ENCODE data around the gene PRR36. TPM values are rescaled to one million over a fixed set of nuclear protein-coding genes. Genes with fewer than 3 reads are reported as not detected.

The PRR36 gene
- total RNA-seq, 8 experiments from 2014 or later: 0.27 to 6.4 (median 1.3) TPM

GRCh38 chr19:7917267-7918061, 43.3 kb upstream of the PRR36 start:
- ATAC-seq (replicated peaks in 6 of 8): peak; percentile 10 to 48 (median 38)
- peaks cover 19 to 31% of the 10 kb centered on the region in 2 donors for H3K4me1 ChIP-seq (replicated peaks in 1 of 2)
- WGBS, 10 experiments: 1 to 20% methylated on average over 1 to 26 of the region's 71 CpGs; no CpG with 5 or more reads in 8 of the 10 experiments
- in situ Hi-C loops (cut with MboI; ENCODE audit: low pct_unique_long_range_greater_than_20kb in 2 of 9, low sequenced_read_pairs in 9 of 9, unreplicated experiment in 9 of 9): no loop called here
- H3K4me3 ChIP-seq: peak overlapping the region; percentile 2 to 30 (median 23)
- no peak overlapping the region for H3K27ac ChIP-seq

- peak overlapping the region in 3 of 5 donors; percentile 18 to 30 (median 28) for H3K4me3 ChIP-seq
- peaks cover 17 to 31% of the 10 kb centered on the region in 2 donors for H3K4me1 ChIP-seq (replicated peaks in 1 of 2)
- in situ Hi-C loops (cut with MboI; ENCODE audit: low pct_unique_long_range_greater_than_20kb in 2 of 9, low sequenced_read_pairs in 9 of 9, unreplicated experiment in 9 of 9): no loop called here
- ATAC-seq (replicated peaks in 6 of 8): no peak
- no peak overlapping the region for H3K27ac ChIP-seq
- no CpG with 5 or more reads among the region's 12 CpGs for WGBS, 10 experiments
These were observed 42.7 kb upstream of the PRR36 start for GRCh38 chr19:7916955-7917266.

DNA sequence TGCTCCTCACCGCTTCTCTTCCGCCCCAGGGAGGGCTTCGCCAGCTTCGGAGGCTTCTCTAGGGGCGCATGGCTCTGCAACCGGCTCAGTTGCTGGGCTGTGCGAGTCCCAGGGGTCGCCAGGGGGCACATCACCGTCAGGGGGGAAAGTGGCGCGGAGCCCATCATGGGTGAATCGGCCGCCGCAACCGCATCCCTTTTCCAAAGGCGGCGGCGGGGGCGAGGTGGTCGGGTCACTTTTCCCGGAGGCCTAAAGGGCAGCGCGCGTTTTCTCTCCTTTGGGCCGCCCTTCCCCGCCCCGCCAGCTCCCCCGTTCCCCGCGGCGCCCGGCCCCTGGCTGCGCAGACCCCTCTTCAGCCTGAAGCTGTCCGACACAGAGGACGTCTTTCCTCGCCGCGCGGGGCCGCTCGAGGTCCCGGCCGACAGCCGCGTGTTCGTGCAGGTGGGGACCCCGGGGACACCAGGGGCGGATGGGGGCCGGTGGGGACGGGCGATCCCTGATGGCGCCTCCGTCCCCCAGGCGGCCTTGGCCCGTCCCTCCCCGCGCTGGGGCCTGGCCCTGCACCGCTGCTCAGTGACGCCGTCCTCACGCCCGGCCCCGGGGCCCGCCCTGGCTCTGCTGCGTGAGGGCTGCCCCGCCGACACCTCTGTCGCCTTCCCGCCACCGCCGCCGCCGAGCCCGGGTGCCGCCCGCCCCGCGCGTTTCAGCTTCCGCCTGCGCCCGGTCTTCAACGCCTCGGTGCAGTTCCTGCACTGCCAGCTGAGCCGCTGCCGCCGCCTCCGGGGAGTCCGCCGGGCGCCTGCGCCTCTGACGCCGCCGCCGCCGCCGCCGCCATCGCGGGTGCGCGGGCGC, 42.1 kb upstream of the PRR36 start:
- peak overlapping the region in 4 of 5 donors; percentile 2 to 30 (median 23) for H3K4me3 ChIP-seq
- WGBS, 10 experiments: 0% methylated on average over 2 of the region's 104 CpGs; no CpG with 5 or more reads in 9 of the 10 experiments
- no peak overlapping the region for H3K27ac ChIP-seq
- in situ Hi-C loops (cut with MboI; ENCODE audit: low pct_unique_long_range_greater_than_20kb in 2 of 9, low sequenced_read_pairs in 9 of 9, unreplicated experiment in 9 of 9): no loop called here
- H3K4me1 ChIP-seq (replicated peaks in 1 of 2): peaks cover 11 to 25% of the 10 kb centered on the region in 2 donors
- peak in 3 of 8 experiments; percentile 1 to 8 (median 7) for ATAC-seq (replicated peaks in 6 of 8)

GRCh38 chr19:7915250-7916102, 41.3 kb upstream of the PRR36 start:
- Histone ChIP-seq H3K4me1 (replicated peaks in 1 of 2) (peaks cover 11 to 24% of the 10 kb centered on the region in 2 donors), H3K4me3 (peak overlapping the region in 3 of 5 donors; percentile 18 to 30 (median 28)), H3K27ac (no peak overlapping the region)
- in situ Hi-C loops (cut with MboI; ENCODE audit: low pct_unique_long_range_greater_than_20kb in 2 of 9, low sequenced_read_pairs in 9 of 9, unreplicated experiment in 9 of 9): no loop called here
- WGBS, 10 experiments: 0 to 76% (median 45%) methylated on average over 2 to 13 of the region's 24 CpGs; no CpG with 5 or more reads in 4 of the 10 experiments
- ATAC-seq (replicated peaks in 6 of 8): no peak

DNA sequence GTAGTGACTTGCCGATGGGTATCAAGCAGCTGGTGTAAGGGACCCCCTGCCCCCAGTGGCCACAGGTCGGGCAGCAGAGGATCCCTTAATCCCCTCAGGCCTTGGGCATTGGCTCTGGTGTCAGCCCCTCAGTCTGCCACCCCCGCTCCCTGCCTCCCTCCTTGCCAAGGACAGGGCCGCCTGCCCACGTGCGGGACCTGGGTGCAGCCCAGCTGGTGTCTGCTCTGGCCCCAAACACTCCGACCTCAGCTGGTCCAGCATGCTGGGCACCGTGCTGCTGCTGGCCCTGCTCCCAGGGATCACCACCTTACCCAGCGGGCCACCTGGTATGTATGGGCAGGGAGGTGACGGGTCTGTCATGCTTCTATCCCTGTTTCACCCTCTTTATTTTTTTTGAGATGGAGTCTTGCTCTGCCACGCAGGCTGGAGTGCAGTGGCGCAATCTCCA, 40.4 kb upstream of the PRR36 start, which contains the start of gene TGFBR3L:
TSS of gene TGFBR3L (plus strand) at position 233 of the 448 bp plus-strand sequence.
- no peak for ATAC-seq (replicated peaks in 6 of 8)
- Histone ChIP-seq H3K4me1 (replicated peaks in 1 of 2) (peaks cover 9 to 23% of the 10 kb centered on the region in 2 donors), H3K4me3 (no peak within 1 kb of the TSS), H3K27ac (no peak within 1 kb of the TSS)
- in situ Hi-C loops (cut with MboI; ENCODE audit: low pct_unique_long_range_greater_than_20kb in 2 of 9, low sequenced_read_pairs in 9 of 9, unreplicated experiment in 9 of 9): no loop called here
- WGBS, 10 experiments: 70 to 100% (median 100%) methylated on average over 1 to 2 of the region's 12 CpGs; no CpG with 5 or more reads in 6 of the 10 experiments

DNA sequence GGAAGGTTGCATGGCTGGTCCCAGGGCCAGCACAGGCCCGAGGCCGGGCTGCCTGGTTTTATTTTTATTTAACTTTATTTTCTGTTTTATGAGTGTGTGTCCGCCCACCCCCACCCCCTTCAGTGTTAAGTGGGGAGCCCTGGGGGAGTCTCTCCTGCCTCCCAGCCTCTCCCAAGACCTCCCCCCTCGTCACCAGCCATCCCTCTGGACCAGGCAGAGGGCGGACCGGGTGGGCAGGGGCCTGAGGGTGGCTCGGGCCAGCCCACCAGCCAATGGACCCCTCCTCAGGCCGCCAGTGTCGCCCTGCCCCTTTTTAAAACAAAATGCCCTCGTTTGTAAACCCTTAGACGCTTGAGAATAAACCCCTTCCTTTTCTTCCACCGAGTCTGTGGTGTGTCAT, 39.9 kb upstream of the PRR36 start:
- H3K4me3 ChIP-seq: no peak overlapping the region
- H3K4me1 ChIP-seq (replicated peaks in 1 of 2): peaks cover 8 to 22% of the 10 kb centered on the region in 2 donors
- no peak for ATAC-seq (replicated peaks in 6 of 8)
- in situ Hi-C loops (cut with MboI; ENCODE audit: low pct_unique_long_range_greater_than_20kb in 2 of 9, low sequenced_read_pairs in 9 of 9, unreplicated experiment in 9 of 9): no loop called here
- 40 to 100% (median 74%) methylated on average over 1 to 5 of the region's 12 CpGs; no CpG with 5 or more reads in 6 of the 10 experiments for WGBS, 10 experiments
- H3K27ac ChIP-seq: no peak overlapping the region

DNA sequence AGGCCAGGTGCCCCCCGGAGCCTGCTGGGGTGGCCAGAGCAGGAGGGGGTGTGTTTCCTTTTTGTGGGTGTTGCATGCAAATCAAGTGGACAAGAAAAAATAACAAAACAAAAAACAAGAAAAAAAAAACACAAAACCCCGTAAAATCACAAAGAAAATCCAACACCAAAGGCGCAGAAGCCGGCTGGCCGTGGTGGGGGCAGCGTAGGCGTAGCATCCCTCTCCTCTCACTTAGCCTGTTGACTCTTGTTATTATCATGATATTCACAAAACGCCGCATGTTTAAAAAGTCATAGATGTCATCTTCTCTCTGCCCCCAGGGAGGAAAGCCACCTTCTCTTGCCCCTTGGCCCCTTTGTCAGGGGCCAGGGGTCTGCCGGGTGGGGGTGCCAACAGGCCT, 39.5 kb upstream of the PRR36 start:
- Histone ChIP-seq H3K27ac (no peak overlapping the region), H3K4me1 (replicated peaks in 1 of 2) (peaks cover 8 to 22% of the 10 kb centered on the region in 2 donors), H3K4me3 (no peak overlapping the region)
- no peak for ATAC-seq (replicated peaks in 6 of 8)
- in situ Hi-C loops (cut with MboI; ENCODE audit: low pct_unique_long_range_greater_than_20kb in 2 of 9, low sequenced_read_pairs in 9 of 9, unreplicated experiment in 9 of 9): no loop called here
- 64 to 97% (median 87%) methylated on average over 2 to 9 of the region's 10 CpGs; no CpG with 5 or more reads in 1 of the 10 experiments for WGBS, 10 experiments

GRCh38 chr19:7912697-7913564, 38.7 kb upstream of the PRR36 start:
- Histone ChIP-seq H3K4me3 (no peak overlapping the region), H3K27ac (no peak overlapping the region), H3K4me1 (replicated peaks in 1 of 2) (peaks cover 6 to 20% of the 10 kb centered on the region in 2 donors)
- 80 to 97% (median 92%) methylated on average over 1 to 17 of the region's 39 CpGs; no CpG with 5 or more reads in 7 of the 10 experiments for WGBS, 10 experiments
- in situ Hi-C loops (cut with MboI; ENCODE audit: low pct_unique_long_range_greater_than_20kb in 2 of 9, low sequenced_read_pairs in 9 of 9, unreplicated experiment in 9 of 9): no loop called here
- no peak for ATAC-seq (replicated peaks in 6 of 8)

- Histone ChIP-seq H3K4me3 (no peak overlapping the region), H3K4me1 (replicated peaks in 1 of 2) (peaks cover 6 to 15% of the 10 kb centered on the region in 2 donors), H3K27ac (no peak overlapping the region)
- 80 to 94% methylated on average over 2 to 10 of the region's 31 CpGs; no CpG with 5 or more reads in 8 of the 10 experiments for WGBS, 10 experiments
- ATAC-seq (replicated peaks in 6 of 8): no peak
- in situ Hi-C loops (cut with MboI; ENCODE audit: low pct_unique_long_range_greater_than_20kb in 2 of 9, low sequenced_read_pairs in 9 of 9, unreplicated experiment in 9 of 9): no loop called here
These were observed 38.0 kb upstream of the PRR36 start for GRCh38 chr19:7912144-7912696.

GRCh38 chr19:7911508-7912143, 37.4 kb upstream of the PRR36 start:
- in situ Hi-C loops (cut with MboI; ENCODE audit: low pct_unique_long_range_greater_than_20kb in 2 of 9, low sequenced_read_pairs in 9 of 9, unreplicated experiment in 9 of 9): no loop called here
- WGBS, 10 experiments: 26 to 75% methylated on average over 4 to 7 of the region's 18 CpGs; no CpG with 5 or more reads in 8 of the 10 experiments
- peak in 3 of 8 experiments; percentile 7 to 64 (median 40) for ATAC-seq (replicated peaks in 6 of 8)
- no peak overlapping the region for H3K27ac ChIP-seq
- no peak overlapping the region for H3K4me3 ChIP-seq
- peaks cover 6 to 10% of the 10 kb centered on the region in 2 donors for H3K4me1 ChIP-seq (replicated peaks in 1 of 2)

Data from motor neuron (in vitro differentiated cells).